Sigmoid colon (tissue), 7 donors: ENCODE results near the gene IL4. TPM values are rescaled to one million over a fixed set of nuclear protein-coding genes. Genes with fewer than 3 reads are reported as not detected.

Experiments
- DNase-seq: peaks from one replicate; pipeline ENCODE4 v3.0.0-alpha.2; 2019
- H3K27ac ChIP-seq, 4 donors: fragments of 200-600 bp; sonication (generic); one replicate each; pipeline ENCODE4 v1.5.1; 2016 to 2019; ENCODE audit warnings: mild to moderate bottlenecking in 1 of 4
- H3K27me3 ChIP-seq, 3 donors: fragments of 200-600 bp; sonication (generic); one replicate each; pipeline ENCODE4 v1.5.1; 2019; ENCODE audit warnings: mild to moderate bottlenecking in 1 of 3
- H3K36me3 ChIP-seq, 4 donors: fragments of 200-600 bp; sonication (generic); one replicate each; pipeline ENCODE4 v1.5.1; 2016 to 2019
- H3K4me1 ChIP-seq, 4 donors: fragments of 200-600 bp; sonication (generic); one replicate each; pipeline ENCODE4 v1.5.1; 2017 to 2019
- H3K4me3 ChIP-seq, 4 donors: fragments of 200-600 bp; sonication (generic); one replicate each; pipeline ENCODE4 v1.5.1; 2017 to 2019; ENCODE audit warnings: mild to moderate bottlenecking in 2 of 4, moderate library complexity in 1 of 4
- H3K9me3 ChIP-seq, 4 donors: fragments of 200-600 bp in 3 of 4; sonication (generic) in 3 of 4; one replicate each; pipeline versions ENCODE4 v1.5.1 to v1.6.1; 2013 to 2019
- EP300 ChIP-seq, 4 donors: sonication (generic); formaldehyde crosslinking; IDR thresholded peaks; one replicate each; pipeline ENCODE4 v1.6.1; 2017; ENCODE audit warnings: antibody characterized with exemption in 4 of 4
- POLR2A ChIP-seq, 2 donors: fragments of 450-650 bp; IDR thresholded peaks; one replicate each; pipeline ENCODE4 v1.6.1; 2016; ENCODE audit warnings: antibody characterized with exemption in 2 of 2, mild to moderate bottlenecking in 2 of 2, moderate library complexity in 2 of 2
- POLR2AphosphoS5 ChIP-seq, 4 donors: sonication (generic); formaldehyde crosslinking; IDR thresholded peaks; one replicate each; pipeline ENCODE4 v1.6.1; 2017; ENCODE audit warnings: antibody characterized with exemption in 4 of 4
- WGBS, 2 donors: extraction: QIAGEN DNeasy Blood & Tissue Kit; methylation state at CpG; one replicate each; pipeline ENCODE4 v1.1.7; 2013; 5-methylcytosine and 5-hydroxymethylcytosine counted together
- intact Hi-C: fragments of 100-400 bp; cut with DNase I; formaldehyde crosslinking; loops from one replicate; pipeline ENCODE4 v1.15.1; 2023
- polyA plus RNA-seq, 3 donors: library from polyadenylated mRNA; stranded (reverse); fragments of 200-250 nt; gene quantifications; one replicate each; pipeline ENCODE4 v1.2.3, GENCODE V29; 2013
- total RNA-seq, 4 donors: library from RNA; depleted of rRNA; stranded (reverse); fragments of >200 nt; gene quantifications; one replicate each; pipeline ENCODE4 v1.1.0, GENCODE V29; 2016
- TF ChIP-seq, protein P1 (sequence below), 4 experiments: fragments of 450-650 bp in 3 of 4; fragments of 200-600 bp in 1 of 4; IDR thresholded peaks; one replicate each; pipeline ENCODE4 v1.5.1; 2016 to 2019; ENCODE audit warnings: antibody characterized with exemption in 4 of 4, mild to moderate bottlenecking in 3 of 4, moderate library complexity in 2 of 4
- donor health status: healthy with polysubstance abuse.
- donor health status: Bipolar disorder and iron deficiency.
- donor health status: healthy.

The IL4 gene
- total and polyA plus RNA-seq, 7 donors: not detected

- H3K36me3 ChIP-seq: no peaks in the 10 kb centered on the region
- no peak for DNase-seq
- H3K27me3 ChIP-seq: no peaks in the 10 kb centered on the region
- no peaks in the 10 kb centered on the region for H3K9me3 ChIP-seq
- H3K4me3 ChIP-seq: no peak overlapping the region
- WGBS, 2 donors: 81 to 96% methylated on average over 8 of the region's 8 CpGs
- H3K27ac ChIP-seq: no peak overlapping the region
- H3K4me1 ChIP-seq: peaks cover 0 to 12% (median 10%) of the 10 kb centered on the region in 4 donors
- TF ChIP-seq, protein P1, sequence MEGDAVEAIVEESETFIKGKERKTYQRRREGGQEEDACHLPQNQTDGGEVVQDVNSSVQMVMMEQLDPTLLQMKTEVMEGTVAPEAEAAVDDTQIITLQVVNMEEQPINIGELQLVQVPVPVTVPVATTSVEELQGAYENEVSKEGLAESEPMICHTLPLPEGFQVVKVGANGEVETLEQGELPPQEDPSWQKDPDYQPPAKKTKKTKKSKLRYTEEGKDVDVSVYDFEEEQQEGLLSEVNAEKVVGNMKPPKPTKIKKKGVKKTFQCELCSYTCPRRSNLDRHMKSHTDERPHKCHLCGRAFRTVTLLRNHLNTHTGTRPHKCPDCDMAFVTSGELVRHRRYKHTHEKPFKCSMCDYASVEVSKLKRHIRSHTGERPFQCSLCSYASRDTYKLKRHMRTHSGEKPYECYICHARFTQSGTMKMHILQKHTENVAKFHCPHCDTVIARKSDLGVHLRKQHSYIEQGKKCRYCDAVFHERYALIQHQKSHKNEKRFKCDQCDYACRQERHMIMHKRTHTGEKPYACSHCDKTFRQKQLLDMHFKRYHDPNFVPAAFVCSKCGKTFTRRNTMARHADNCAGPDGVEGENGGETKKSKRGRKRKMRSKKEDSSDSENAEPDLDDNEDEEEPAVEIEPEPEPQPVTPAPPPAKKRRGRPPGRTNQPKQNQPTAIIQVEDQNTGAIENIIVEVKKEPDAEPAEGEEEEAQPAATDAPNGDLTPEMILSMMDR (IDR thresholded peaks at IDR 0.05): no peak
- intact Hi-C loops: no loop called here
These were observed 7.1 kb downstream of the IL4 start for GRCh38 chr5:132680780-132681475.

DNA sequence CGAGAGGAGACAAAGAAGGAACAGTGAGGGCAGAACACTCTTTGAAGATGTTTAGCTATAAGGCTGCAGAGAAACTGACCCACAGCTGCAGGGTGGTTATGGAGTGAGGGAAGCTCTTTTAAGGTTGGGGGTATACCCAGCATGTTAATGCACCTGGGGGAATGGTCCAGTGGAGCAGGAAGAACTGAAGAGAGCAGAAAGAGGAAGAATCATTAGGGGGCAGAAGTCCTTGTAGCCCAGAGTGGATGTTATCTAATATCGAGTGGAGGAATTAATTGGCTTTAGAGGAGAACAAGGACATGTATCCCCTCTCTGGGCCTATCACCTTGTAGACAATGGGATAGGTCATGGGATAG is 7.7 kb downstream of the IL4 start:
- H3K4me1 ChIP-seq: peaks cover 0 to 12% (median 10%) of the 10 kb centered on the region in 4 donors
- H3K4me3 ChIP-seq: no peak overlapping the region
- H3K9me3 ChIP-seq: no peaks in the 10 kb centered on the region
- H3K27ac ChIP-seq: no peak overlapping the region
- H3K36me3 ChIP-seq: no peaks in the 10 kb centered on the region
- 80 to 91% methylated on average over 2 of the region's 2 CpGs for WGBS, 2 donors
- H3K27me3 ChIP-seq: no peaks in the 10 kb centered on the region
- intact Hi-C loops: no loop called here
- no peak for TF ChIP-seq EP300 (IDR thresholded peaks at IDR 0.05)
- TF ChIP-seq POLR2AphosphoS5 (IDR thresholded peaks at IDR 0.05): no peak
- TF ChIP-seq POLR2A (IDR thresholded peaks at IDR 0.05): no peak
- TF ChIP-seq, protein P1 (IDR thresholded peaks at IDR 0.05): no peak
- DNase-seq: no peak

GRCh38 chr5:132681983-132682382 is 8.2 kb downstream of the IL4 start:
- intact Hi-C loops: no loop called here
- Histone ChIP-seq H3K27ac (no peak overlapping the region), H3K4me1 (peaks cover 0 to 9% (median 7%) of the 10 kb centered on the region in 4 donors), H3K27me3 (no peaks in the 10 kb centered on the region), H3K36me3 (no peaks in the 10 kb centered on the region), H3K4me3 (no peak overlapping the region), H3K9me3 (no peaks in the 10 kb centered on the region)
- TF ChIP-seq POLR2A (IDR thresholded peaks at IDR 0.05) (no peak), EP300 (IDR thresholded peaks at IDR 0.05) (no peak), POLR2AphosphoS5 (IDR thresholded peaks at IDR 0.05) (no peak)
- TF ChIP-seq, protein P1 (IDR thresholded peaks at IDR 0.05): no peak
- 70 to 94% methylated on average over 4 of the region's 4 CpGs for WGBS, 2 donors
- no peak for DNase-seq

- WGBS, 2 donors: 88 to 92% methylated on average over 6 of the region's 6 CpGs
- Histone ChIP-seq H3K27ac (no peak overlapping the region), H3K4me3 (no peak overlapping the region), H3K36me3 (no peaks in the 10 kb centered on the region), H3K9me3 (no peaks in the 10 kb centered on the region), H3K27me3 (no peaks in the 10 kb centered on the region), H3K4me1 (no peaks in the 10 kb centered on the region)
- DNase-seq: no peak
- TF ChIP-seq, protein P1 (IDR thresholded peaks at IDR 0.05): no peak
- TF ChIP-seq POLR2AphosphoS5 (IDR thresholded peaks at IDR 0.05) (no peak), POLR2A (IDR thresholded peaks at IDR 0.05) (no peak), EP300 (IDR thresholded peaks at IDR 0.05) (no peak)
- intact Hi-C loops: no loop called here
These were observed 10.7 kb downstream of the IL4 start for GRCh38 chr5:132684491-132684890.
